SU-DHL-6 (cell line): Measurements from ENCODE around the gene NPW.
"Not testable (repeated sequence)": the region's sequence is repeated elsewhere in the genome, so short reads cannot be mapped to it uniquely, and the experiment has no call there.

Experiments used
- H2AFZ ChIP-seq: fragments of 200-600 bp; sonication (generic); 2 replicates; pipeline ENCODE4 v1.6.1; 2014; ENCODE audit warnings: low read depth, mild to moderate bottlenecking, moderate library complexity, mixed read lengths, antibody characterized with exemption, low read length; ENCODE audit not compliant: severe bottlenecking
- H3F3A ChIP-seq: fragments of 200-600 bp; shearing (Covaris generic); 2 replicates; pipeline ENCODE4 v1.6.0; 2016; ENCODE audit warnings: antibody characterized with exemption, mild to moderate bottlenecking; ENCODE audit not compliant: insufficient read depth
- H3K27ac ChIP-seq: fragments of 200-600 bp; sonication (generic); 2 replicates; pipeline ENCODE4 v1.5.1; 2016; ENCODE audit warnings: low read depth, mild to moderate bottlenecking, low read length, moderate library complexity, mixed read lengths
- H3K27me3 ChIP-seq: fragments of 200-600 bp; sonication (generic), shearing (Covaris generic); 2 replicates; pipeline ENCODE4 v1.6.0; 2014; ENCODE audit warnings: mild to moderate bottlenecking, low read length
- H3K36me3 ChIP-seq: fragments of 200-600 bp; sonication (generic); 2 replicates; pipeline ENCODE4 v1.6.1; 2014; ENCODE audit warnings: mild to moderate bottlenecking, low read length, mixed read lengths
- H3K4me2 ChIP-seq: fragments of 300-600, 200-600 bp; shearing (Covaris generic), sonication (generic); 2 replicates; pipeline ENCODE4 v1.6.0; 2014; ENCODE audit warnings: low read length, low read depth, mild to moderate bottlenecking; ENCODE audit not compliant: poor library complexity, severe bottlenecking
- H3K4me3 ChIP-seq: fragments of 200-600 bp; sonication (generic); 2 replicates; pipeline ENCODE4 v1.5.1; 2014; ENCODE audit warnings: antibody characterized with exemption, low read length, mild to moderate bottlenecking, mixed read lengths; ENCODE audit not compliant: insufficient read depth, poor library complexity, severe bottlenecking
- H3K79me2 ChIP-seq: fragments of 200-600 bp; sonication (generic); 2 replicates; pipeline ENCODE4 v1.6.1; 2014; ENCODE audit warnings: mild to moderate bottlenecking, low read length, moderate library complexity; ENCODE audit not compliant: insufficient read depth
- H3K9ac ChIP-seq: fragments of 200-600 bp; sonication (generic); 2 replicates; pipeline ENCODE4 v1.7.0; 2014; ENCODE audit warnings: mild to moderate bottlenecking, low read length
- H3K9me2 ChIP-seq: fragments of 200-600 bp; sonication (generic); replicated peaks from 2 replicates; pipeline ENCODE4 v1.6.1; 2014; ENCODE audit warnings: low read length; ENCODE audit not compliant: insufficient read depth
- H3K9me3 ChIP-seq: fragments of 200-600 bp; sonication (generic); 2 replicates; pipeline ENCODE4 v1.6.1; 2014; ENCODE audit warnings: low read length, mixed read lengths; ENCODE audit not compliant: insufficient read depth
- H4K20me1 ChIP-seq: fragments of 200-600 bp; sonication (generic); 2 replicates; pipeline ENCODE4 v1.6.1; 2014; ENCODE audit warnings: low read depth, mild to moderate bottlenecking, antibody characterized with exemption, low read length, moderate library complexity, mixed read lengths
- EZH2phosphoT487 ChIP-seq: fragments of 200-600 bp; sonication (generic), shearing (Covaris generic); conservative IDR thresholded peaks from 2 replicates; pipeline ENCODE4 v1.6.1; 2018; ENCODE audit warnings: mild to moderate bottlenecking, antibody characterized with exemption, low read length, moderate library complexity, mixed read lengths
- TF ChIP-seq, protein P1 (sequence below): fragments of 200-600 bp; sonication (generic); IDR thresholded peaks from one replicate; pipeline ENCODE4 v1.5.1; 2017; ENCODE audit warnings: antibody characterized with exemption, mild to moderate bottlenecking, low read length, moderate library complexity; ENCODE audit not compliant: insufficient read depth, poor library complexity, severe bottlenecking

Gene NPW

GRCh38 chr16:2008631-2009163 lies 10.9 kb upstream of the NPW start:
- H3K4me3 ChIP-seq = peak overlapping the region; percentile 83
- H3K9me3 ChIP-seq = no peaks in the 10 kb centered on the region
- H4K20me1 ChIP-seq = no peaks in the 10 kb centered on the region
- H3K9me2 ChIP-seq = no peaks in the 10 kb centered on the region
- no peak overlapping the region for H2AFZ ChIP-seq
- no peaks in the 10 kb centered on the region for H3K27me3 ChIP-seq
- peaks cover 56% of the 10 kb centered on the region for H3K79me2 ChIP-seq
- H3K9ac ChIP-seq = peak overlapping the region; percentile 76
- no peaks in the 10 kb centered on the region for H3K36me3 ChIP-seq
- peak overlapping the region; percentile 92 for H3K4me2 ChIP-seq
- H3K27ac ChIP-seq = peak overlapping the region; percentile 54
- 0 out of 2 replicates have a peak, but pooled peaks cover 3% of the 10 kb centered on the region for H3F3A ChIP-seq
- no peak for TF ChIP-seq EZH2phosphoT487
- TF ChIP-seq, protein P1, sequence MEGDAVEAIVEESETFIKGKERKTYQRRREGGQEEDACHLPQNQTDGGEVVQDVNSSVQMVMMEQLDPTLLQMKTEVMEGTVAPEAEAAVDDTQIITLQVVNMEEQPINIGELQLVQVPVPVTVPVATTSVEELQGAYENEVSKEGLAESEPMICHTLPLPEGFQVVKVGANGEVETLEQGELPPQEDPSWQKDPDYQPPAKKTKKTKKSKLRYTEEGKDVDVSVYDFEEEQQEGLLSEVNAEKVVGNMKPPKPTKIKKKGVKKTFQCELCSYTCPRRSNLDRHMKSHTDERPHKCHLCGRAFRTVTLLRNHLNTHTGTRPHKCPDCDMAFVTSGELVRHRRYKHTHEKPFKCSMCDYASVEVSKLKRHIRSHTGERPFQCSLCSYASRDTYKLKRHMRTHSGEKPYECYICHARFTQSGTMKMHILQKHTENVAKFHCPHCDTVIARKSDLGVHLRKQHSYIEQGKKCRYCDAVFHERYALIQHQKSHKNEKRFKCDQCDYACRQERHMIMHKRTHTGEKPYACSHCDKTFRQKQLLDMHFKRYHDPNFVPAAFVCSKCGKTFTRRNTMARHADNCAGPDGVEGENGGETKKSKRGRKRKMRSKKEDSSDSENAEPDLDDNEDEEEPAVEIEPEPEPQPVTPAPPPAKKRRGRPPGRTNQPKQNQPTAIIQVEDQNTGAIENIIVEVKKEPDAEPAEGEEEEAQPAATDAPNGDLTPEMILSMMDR = no peak

DNA sequence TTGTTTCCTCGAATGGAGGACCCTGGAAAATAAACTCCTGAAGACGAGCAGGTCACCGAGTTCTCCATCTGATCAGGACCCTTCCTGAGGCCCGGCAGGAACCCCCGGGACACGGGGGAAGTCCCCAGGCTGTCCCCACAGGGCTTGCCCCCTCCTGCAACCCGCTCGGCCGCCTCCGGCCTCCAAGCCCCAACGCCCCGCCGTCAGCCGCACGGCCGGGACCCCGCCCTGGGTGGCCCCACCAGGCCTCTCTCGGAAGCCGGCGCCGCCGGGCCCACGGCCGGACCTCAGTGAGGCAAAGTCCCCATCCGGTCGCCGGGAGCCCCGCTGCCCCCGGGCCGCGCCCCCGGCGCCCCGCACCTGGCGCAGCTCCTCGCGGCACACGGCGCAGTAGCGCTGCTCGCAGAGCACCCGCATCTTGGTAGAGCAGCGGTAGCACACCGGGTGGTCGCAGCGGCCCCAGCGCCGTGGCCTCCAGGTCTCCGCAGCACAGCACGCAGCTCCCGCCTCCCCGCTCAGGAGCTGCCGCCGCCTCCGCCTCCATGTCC lies 10.3 kb upstream of the NPW start:
- H4K20me1 ChIP-seq = no peaks in the 10 kb centered on the region
- no peak overlapping the region for H2AFZ ChIP-seq
- H3F3A ChIP-seq = 0 out of 2 replicates have a peak, but pooled peaks cover 3% of the 10 kb centered on the region
- no peaks in the 10 kb centered on the region for H3K36me3 ChIP-seq
- H3K27ac ChIP-seq = peak overlapping the region; percentile 54
- H3K4me2 ChIP-seq = peak overlapping the region; percentile 92
- peak overlapping the region; percentile 76 for H3K9ac ChIP-seq
- H3K79me2 ChIP-seq = peaks cover 50% of the 10 kb centered on the region
- peak overlapping the region; percentile 83 for H3K4me3 ChIP-seq
- TF ChIP-seq EZH2phosphoT487 = no peak
- TF ChIP-seq, protein P1 = no peak
- no peaks in the 10 kb centered on the region for H3K9me3 ChIP-seq
- H3K9me2 ChIP-seq = no peaks in the 10 kb centered on the region
- no peaks in the 10 kb centered on the region for H3K27me3 ChIP-seq

- H3K27ac ChIP-seq = peak within 1 kb of the TSS; percentile 54
- H3K4me3 ChIP-seq = peak within 1 kb of the TSS; percentile 83
- H3K79me2 ChIP-seq = peaks cover 44% of the 10 kb centered on the region
- H3K9me2 ChIP-seq = no peaks in the 10 kb centered on the region
- H3K4me2 ChIP-seq = peak within 1 kb of the TSS; percentile 92
- no peaks in the 10 kb centered on the region for H4K20me1 ChIP-seq
- H3K9me3 ChIP-seq = no peaks in the 10 kb centered on the region
- TF ChIP-seq EZH2phosphoT487 = no peak
- TF ChIP-seq, protein P1 = no peak
- H3K36me3 ChIP-seq = no peaks in the 10 kb centered on the region
- peak within 1 kb of the TSS; percentile 76 for H3K9ac ChIP-seq
- H2AFZ ChIP-seq = peak within 1 kb of the TSS; percentile 28
- H3F3A ChIP-seq = 0 out of 2 replicates have a peak, but pooled peaks cover 3% of the 10 kb centered on the region
- no peaks in the 10 kb centered on the region for H3K27me3 ChIP-seq
Measured at GRCh38 chr16:2009791-2010510, 9.6 kb upstream of the NPW start, which contains the start of gene ZNF598. ZNF598 (minus strand) TSS chr16:2009821.

DNA sequence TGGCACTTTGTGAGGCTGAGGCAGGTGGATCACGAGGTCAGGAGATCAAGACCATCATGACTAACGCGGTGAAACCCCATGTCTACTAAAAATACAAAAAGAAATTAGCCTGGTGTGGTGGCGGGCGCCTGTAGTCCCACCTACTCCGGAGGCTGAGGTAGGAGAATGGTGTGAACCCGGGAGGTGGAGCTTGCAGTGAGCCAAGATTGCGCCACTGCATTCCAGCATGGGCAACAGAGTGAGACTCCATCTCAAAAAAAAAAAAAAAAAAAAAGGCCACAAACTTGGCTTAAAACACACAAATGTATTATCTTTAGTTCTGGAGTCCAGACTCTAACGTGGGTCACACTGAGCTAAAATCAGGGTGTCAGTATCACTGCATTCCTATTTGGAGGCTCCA lies 7.9 kb upstream of the NPW start:
- H3K4me2 ChIP-seq, H2AFZ ChIP-seq, H4K20me1 ChIP-seq, H3K9me3 ChIP-seq, H3F3A ChIP-seq, H3K27me3 ChIP-seq, H3K9me2 ChIP-seq, H3K27ac ChIP-seq, H3K4me3 ChIP-seq, H3K9ac ChIP-seq, H3K36me3 ChIP-seq: not testable (repeated sequence)
- H3K79me2 ChIP-seq = peaks cover 26% of the 10 kb centered on the region
